ENCODE measurements around the gene NAV2. TPM values are rescaled to one million over a fixed set of nuclear protein-coding genes. Genes with fewer than 3 reads are reported as not detected.

NAV2 gene
- total and polyA plus RNA-seq, 2 donors (not counting 1 experiment from before 2014, with no cell fraction given), result 8.1 to 14.0 TPM

GRCh38 chr11:19723572-19724342, 11.1 kb downstream of the NAV2 start:
- Histone ChIP-seq H3K4me2 (ENCODE audit: extremely low read depth, insufficient read depth, low read length) (no peak overlapping the region), H3K79me2 (ENCODE audit: control insufficient read depth, insufficient read depth, low read length) (peaks cover 94% of the 10 kb centered on the region)

GRCh38 chr11:19724765-19725164, 12.1 kb downstream of the NAV2 start:
- H3K79me2 ChIP-seq (ENCODE audit: control insufficient read depth, insufficient read depth, low read length), result peaks cover 94% of the 10 kb centered on the region
- no peaks in the 10 kb centered on the region for H3K27me3 ChIP-seq (ENCODE audit: control insufficient read depth, insufficient read depth, low read length)
- H3K4me2 ChIP-seq (ENCODE audit: extremely low read depth, insufficient read depth, low read length), result no peak overlapping the region
- no peak for DNase-seq (ENCODE audit: low read depth in 2 of 2)
- H3K9me3 ChIP-seq (ENCODE audit: control insufficient read depth, insufficient read depth, low read depth, low read length), result no peaks in the 10 kb centered on the region
- TF ChIP-seq EZH2 (IDR thresholded peaks at IDR 0.05; ENCODE audit: low read length, missing control alignments) (no peak), CTCF (conservative IDR thresholded peaks at IDR 0.05 in 1 of 2, IDR thresholded peaks at IDR 0.05 in 1 of 2; ENCODE audit: low read depth in 1 of 2, low read length in 2 of 2) (no peak)
- H4K20me1 ChIP-seq (ENCODE audit: control insufficient read depth, extremely low read depth, insufficient read depth, low read length), result no peaks in the 10 kb centered on the region
- no peak overlapping the region for H3K27ac ChIP-seq (ENCODE audit: insufficient read depth, low read length)
- peaks cover 16% of the 10 kb centered on the region for H3K4me1 ChIP-seq (ENCODE audit: control insufficient read depth, extremely low read depth, insufficient read depth, low read length)
- H3K36me3 ChIP-seq (ENCODE audit: control insufficient read depth, insufficient read depth, low read length), result no peaks in the 10 kb centered on the region
- H2AFZ ChIP-seq (ENCODE audit: low read length), result no peak overlapping the region
- H3K9ac ChIP-seq (ENCODE audit: insufficient read depth, low read length), result no peak overlapping the region
- H3K4me3 ChIP-seq (replicated peaks in 1 of 4; ENCODE audit: control extremely low read depth in 1 of 4, insufficient read depth in 1 of 4, low read depth in 3 of 4, low read length in 4 of 4), result no peak overlapping the region

More at GRCh38 chr11:19723572-19724342, 11.1 kb downstream of the NAV2 start:
- H3K27ac ChIP-seq (ENCODE audit: insufficient read depth, low read length), result peak overlapping the region; percentile 25
- peak; percentile 61 to 64 for DNase-seq (ENCODE audit: low read depth in 2 of 2)
- H3K9ac ChIP-seq (ENCODE audit: insufficient read depth, low read length), result no peak overlapping the region
- H3K4me1 ChIP-seq (ENCODE audit: control insufficient read depth, extremely low read depth, insufficient read depth, low read length), result peaks cover 16% of the 10 kb centered on the region
- no peak for TF ChIP-seq CTCF (conservative IDR thresholded peaks at IDR 0.05 in 1 of 2, IDR thresholded peaks at IDR 0.05 in 1 of 2; ENCODE audit: low read depth in 1 of 2, low read length in 2 of 2)
- no peak for TF ChIP-seq EZH2 (IDR thresholded peaks at IDR 0.05; ENCODE audit: low read length, missing control alignments)
- no peaks in the 10 kb centered on the region for H3K36me3 ChIP-seq (ENCODE audit: control insufficient read depth, insufficient read depth, low read length)
- H3K4me3 ChIP-seq (replicated peaks in 1 of 4; ENCODE audit: control extremely low read depth in 1 of 4, insufficient read depth in 1 of 4, low read depth in 3 of 4, low read length in 4 of 4), result no peak overlapping the region
- no peaks in the 10 kb centered on the region for H3K27me3 ChIP-seq (ENCODE audit: control insufficient read depth, insufficient read depth, low read length)
- H4K20me1 ChIP-seq (ENCODE audit: control insufficient read depth, extremely low read depth, insufficient read depth, low read length), result no peaks in the 10 kb centered on the region
- no peaks in the 10 kb centered on the region for H3K9me3 ChIP-seq (ENCODE audit: control insufficient read depth, insufficient read depth, low read depth, low read length)
- no peak overlapping the region for H2AFZ ChIP-seq (ENCODE audit: low read length)

- no peaks in the 10 kb centered on the region for H4K20me1 ChIP-seq (ENCODE audit: control insufficient read depth, extremely low read depth, insufficient read depth, low read length)
Measured at GRCh38 chr11:19725379-19726079, 12.9 kb downstream of the NAV2 start.

More at GRCh38 chr11:19725379-19726079, 12.9 kb downstream of the NAV2 start:
- Histone ChIP-seq H3K9ac (ENCODE audit: insufficient read depth, low read length) (no peak overlapping the region), H3K4me3 (replicated peaks in 1 of 4; ENCODE audit: control extremely low read depth in 1 of 4, insufficient read depth in 1 of 4, low read depth in 3 of 4, low read length in 4 of 4) (no peak overlapping the region), H3K36me3 (ENCODE audit: control insufficient read depth, insufficient read depth, low read length) (no peaks in the 10 kb centered on the region), H3K9me3 (ENCODE audit: control insufficient read depth, insufficient read depth, low read depth, low read length) (no peaks in the 10 kb centered on the region), H2AFZ (ENCODE audit: low read length) (no peak overlapping the region), H3K27ac (ENCODE audit: insufficient read depth, low read length) (no peak overlapping the region), H3K4me1 (ENCODE audit: control insufficient read depth, extremely low read depth, insufficient read depth, low read length) (peaks cover 16% of the 10 kb centered on the region), H3K79me2 (ENCODE audit: control insufficient read depth, insufficient read depth, low read length) (peaks cover 94% of the 10 kb centered on the region), H3K27me3 (ENCODE audit: control insufficient read depth, insufficient read depth, low read length) (no peaks in the 10 kb centered on the region), H3K4me2 (ENCODE audit: extremely low read depth, insufficient read depth, low read length) (no peak overlapping the region)
- TF ChIP-seq CTCF (conservative IDR thresholded peaks at IDR 0.05 in 1 of 2, IDR thresholded peaks at IDR 0.05 in 1 of 2; ENCODE audit: low read depth in 1 of 2, low read length in 2 of 2), result no peak
- TF ChIP-seq EZH2 (IDR thresholded peaks at IDR 0.05; ENCODE audit: low read length, missing control alignments), result no peak
- DNase-seq (ENCODE audit: low read depth in 2 of 2), result peak in 1 of 2 donors; percentile 42
